Stimulated activated CD4-positive, alpha-beta T cell treated with anti-CD3 and anti-CD28 coated beads, Interleukin-4, amount 100 ng/mL, for 48 hours (primary cell): ENCODE measurements around the gene MYT1.

ENCODE experiments used
- DNase-seq, 2 donors: peaks; one replicate each; pipeline ENCODE4 v3.0.0-alpha.2; 2020; ENCODE audit warnings: low read depth in 2 of 2

Gene MYT1

DNA sequence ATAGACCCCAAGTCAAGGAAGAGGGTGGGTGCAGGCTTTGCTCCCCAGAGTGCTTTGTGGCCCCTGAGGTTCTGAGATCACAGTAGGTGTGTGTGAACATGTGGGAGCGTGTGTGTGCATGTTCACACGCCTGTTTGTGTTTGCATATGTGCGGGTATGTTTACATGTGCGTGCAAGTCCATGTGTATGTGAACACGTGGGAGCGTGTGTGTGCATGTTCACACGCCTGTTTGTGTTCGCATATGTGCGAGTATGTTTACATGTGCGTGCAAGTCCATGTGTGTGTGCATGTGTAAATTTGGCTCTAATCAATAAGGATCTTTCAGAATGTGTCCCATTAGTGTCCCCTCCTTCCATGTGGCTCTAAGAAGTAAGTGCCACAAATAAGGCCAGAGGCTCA is 49.9 kb downstream of the MYT1 start:
- no peak for DNase-seq

DNA sequence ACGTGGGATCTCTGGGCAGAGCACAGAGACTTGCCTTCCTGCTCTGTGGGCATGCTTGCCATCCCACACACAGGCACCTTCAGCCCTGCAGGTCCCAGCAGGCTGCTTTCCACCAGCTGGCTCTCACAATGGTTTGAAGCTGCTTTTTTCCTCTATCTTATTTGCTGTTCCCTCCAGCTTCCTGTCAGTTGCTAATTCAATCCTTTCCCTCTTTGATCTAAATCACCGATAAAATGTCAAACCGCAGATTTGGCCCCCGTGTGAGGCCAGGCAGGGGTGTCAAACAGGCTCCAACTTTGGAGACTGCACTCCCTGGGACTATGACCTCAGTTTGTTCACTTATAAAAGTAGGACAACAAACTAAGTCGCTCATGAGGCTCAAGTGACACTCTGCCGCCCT is 50.7 kb downstream of the MYT1 start:
- DNase-seq = no peak

- DNase-seq = no peak
These were observed 51.8 kb downstream of the MYT1 start for GRCh38 chr20:64216036-64216435.

DNA sequence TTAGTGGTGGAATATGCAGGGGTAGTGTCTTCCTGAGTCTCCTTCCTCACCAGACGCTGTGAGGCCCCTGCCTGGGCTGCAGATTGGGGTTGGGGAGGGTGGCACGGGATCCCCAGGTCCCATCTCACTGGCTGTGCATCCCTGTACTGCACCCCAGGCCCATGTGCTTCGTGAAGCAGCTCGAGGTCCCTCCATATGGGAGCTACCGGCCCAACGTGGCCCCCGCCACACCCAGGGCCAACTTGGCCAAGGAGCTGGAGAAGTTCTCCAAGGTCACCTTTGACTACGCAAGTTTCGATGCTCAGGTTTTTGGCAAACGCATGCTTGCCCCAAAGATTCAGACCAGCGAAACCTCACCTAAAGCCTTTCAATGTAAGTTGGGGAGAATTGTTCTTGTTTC is 52.7 kb downstream of the MYT1 start:
- DNase-seq = no peak

DNA sequence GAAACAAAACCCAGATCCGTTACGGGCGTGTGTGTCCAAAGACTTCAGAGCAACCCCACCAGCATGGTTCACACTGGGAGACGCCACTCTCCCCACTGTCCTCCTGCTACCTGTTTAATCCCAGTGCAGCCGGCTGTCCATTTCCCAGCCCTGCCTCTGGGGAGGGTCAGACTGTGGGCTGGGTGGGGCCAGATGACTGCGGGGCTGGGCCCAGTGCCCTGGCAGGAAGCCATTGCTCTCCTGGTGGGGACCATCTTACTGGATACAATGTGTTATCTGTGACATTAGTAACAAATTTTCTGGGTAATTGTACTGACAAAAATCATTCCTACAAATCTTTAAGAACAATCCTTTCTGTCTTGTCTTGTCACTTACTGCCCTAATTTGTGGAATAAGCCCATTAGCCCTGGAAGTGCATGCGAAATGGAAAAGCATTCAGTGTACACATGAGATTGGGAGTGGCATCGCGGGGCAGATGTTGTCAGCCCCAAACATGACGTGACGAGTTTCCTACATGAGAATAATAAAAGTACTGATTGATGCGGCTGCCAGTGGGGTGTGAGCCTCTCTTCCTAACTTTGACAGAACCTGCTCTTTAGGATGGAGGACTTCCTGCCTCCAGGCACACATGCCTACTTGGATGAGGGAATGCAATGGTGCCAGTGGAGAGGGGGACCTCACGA is 53.4 kb downstream of the MYT1 start:
- no peak for DNase-seq

DNA sequence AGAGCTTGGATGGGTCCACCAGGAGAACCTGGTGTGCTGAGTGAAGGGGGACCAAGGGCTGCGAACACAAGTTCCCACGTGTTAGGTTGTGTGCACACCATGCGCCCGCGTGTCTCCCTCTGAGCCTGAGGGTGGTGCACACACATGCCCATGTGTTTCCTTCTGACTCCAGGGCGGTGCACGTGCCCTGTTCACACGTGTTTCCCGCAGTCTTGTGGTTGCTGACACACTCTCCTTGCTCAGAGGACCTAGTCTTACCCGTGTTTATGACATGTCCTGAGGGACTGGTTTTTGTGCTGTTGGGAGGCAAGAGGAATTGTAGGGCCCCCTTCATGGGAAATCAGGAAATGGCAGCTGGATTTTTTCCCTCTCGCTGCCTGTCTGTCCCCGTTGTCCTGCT is 55.0 kb downstream of the MYT1 start:
- DNase-seq = no peak

DNA sequence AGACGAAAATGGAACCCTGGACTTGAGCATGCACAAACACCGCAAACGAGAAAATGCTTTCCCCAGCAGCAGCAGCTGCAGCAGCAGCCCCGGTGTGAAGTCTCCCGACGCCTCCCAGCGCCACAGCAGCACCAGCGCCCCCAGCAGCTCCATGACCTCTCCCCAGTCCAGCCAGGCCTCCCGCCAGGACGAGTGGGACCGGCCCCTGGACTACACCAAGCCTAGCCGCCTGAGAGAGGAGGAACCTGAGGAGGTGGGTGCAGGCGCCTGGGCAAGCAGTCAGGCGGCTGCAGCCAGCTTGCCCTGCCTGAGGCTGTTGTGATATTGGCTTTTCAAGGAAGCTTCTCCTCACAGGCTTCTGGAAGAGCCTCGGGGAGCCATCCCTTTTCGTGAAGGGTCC is 55.5 kb downstream of the MYT1 start:
- no peak for DNase-seq

DNA sequence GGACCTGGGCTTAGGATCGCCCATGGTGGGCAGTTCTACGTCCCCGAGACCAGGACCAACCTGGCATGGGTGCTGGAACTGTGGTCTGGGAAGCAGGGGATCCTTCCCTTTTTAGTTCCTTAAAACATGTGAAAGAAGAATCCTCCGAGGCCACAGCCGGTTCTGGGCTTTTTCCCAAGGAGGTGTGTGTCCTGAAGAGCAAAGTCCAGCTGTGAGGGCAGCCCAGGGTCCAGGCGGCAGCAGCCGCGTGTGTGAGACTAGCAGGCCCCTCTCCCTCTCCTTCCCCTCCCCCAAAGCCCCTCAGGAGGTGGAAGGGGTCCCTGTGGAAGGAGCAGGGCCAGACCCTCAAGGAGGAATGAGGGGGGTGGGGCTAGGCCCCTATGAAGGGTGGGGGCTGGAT is 56.2 kb downstream of the MYT1 start:
- no peak for DNase-seq

- no peak for DNase-seq
These were observed 56.8 kb downstream of the MYT1 start for GRCh38 chr20:64220891-64221527.

- no peak for DNase-seq
These were observed 58.1 kb downstream of the MYT1 start for GRCh38 chr20:64222291-64222735.

DNA sequence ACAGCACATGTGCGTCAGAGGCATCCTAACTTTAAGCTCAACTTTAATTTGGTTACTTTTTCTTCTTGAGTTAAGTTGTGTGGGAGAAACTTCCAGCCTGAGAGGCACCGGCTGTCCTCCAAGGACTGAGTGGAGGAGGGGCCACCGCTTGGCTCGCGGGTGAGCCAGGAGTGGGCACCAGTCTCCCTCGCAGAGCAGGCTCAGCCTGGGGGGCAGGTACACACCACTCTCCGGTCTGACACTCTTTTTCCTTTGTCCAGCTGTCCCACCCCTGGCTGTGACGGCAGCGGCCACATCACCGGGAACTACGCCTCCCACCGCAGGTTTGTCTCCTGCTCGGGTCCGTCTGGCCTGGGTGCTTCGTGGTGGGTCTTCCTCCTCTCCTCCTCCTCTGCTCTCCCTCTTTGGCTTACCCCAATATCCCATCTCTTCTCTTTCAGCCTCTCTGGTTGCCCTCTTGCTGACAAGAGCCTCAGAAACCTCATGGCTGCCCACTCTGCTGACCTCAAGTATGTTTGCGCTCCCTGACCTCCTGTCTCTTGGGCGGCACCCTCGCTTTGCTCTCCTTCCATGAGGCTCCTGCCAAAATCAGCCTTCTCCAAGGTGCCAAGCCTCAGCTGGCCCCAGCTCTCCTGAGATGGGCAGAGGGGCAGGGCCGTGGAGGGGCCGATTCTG is 58.7 kb downstream of the MYT1 start:
- no peak for DNase-seq

GRCh38 chr20:64223526-64224067 is 59.3 kb downstream of the MYT1 start:
- DNase-seq = no peak

DNA sequence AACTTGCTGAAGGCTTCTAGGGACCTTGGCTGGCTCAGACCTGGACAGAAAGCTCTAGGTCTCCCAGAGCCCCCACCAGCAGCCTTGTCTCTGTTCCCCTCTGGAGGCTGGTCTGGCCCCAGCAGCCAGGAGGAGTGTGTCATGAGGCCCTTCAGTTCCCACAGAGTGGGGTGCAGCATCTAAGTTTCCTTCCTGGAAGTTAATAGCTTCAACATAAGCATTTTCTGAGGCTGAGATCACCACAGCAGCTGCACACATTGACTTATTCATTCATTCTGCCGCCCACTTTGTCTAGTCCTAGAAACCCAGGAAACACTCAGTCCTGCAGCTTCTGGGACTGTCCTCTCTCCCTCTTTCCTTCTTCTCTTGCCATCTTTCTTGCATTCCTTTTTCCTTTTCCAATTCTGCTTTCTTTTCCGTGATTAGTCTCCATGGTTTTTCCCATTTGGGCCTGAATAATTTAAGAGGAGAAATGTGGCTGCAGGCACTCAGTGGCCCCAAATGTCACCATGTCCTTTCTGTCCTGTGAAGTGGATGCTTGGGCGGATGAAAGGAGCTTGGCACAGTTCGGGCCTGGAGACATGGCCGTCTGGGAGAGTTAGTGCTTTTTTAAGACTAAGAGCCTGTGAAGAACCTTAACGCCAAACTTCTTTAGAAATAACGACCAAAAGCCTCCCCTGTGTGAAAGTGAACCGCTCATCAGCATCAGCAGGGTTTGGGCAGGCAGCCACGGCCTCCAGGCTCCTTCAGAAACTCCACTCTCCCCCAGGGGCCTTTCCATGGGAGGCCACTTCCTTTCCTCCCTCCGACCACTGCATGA is 60.3 kb downstream of the MYT1 start:
- DNase-seq = no peak

- no peak for DNase-seq
These were observed 60.9 kb downstream of the MYT1 start for GRCh38 chr20:64225171-64225595.

DNA sequence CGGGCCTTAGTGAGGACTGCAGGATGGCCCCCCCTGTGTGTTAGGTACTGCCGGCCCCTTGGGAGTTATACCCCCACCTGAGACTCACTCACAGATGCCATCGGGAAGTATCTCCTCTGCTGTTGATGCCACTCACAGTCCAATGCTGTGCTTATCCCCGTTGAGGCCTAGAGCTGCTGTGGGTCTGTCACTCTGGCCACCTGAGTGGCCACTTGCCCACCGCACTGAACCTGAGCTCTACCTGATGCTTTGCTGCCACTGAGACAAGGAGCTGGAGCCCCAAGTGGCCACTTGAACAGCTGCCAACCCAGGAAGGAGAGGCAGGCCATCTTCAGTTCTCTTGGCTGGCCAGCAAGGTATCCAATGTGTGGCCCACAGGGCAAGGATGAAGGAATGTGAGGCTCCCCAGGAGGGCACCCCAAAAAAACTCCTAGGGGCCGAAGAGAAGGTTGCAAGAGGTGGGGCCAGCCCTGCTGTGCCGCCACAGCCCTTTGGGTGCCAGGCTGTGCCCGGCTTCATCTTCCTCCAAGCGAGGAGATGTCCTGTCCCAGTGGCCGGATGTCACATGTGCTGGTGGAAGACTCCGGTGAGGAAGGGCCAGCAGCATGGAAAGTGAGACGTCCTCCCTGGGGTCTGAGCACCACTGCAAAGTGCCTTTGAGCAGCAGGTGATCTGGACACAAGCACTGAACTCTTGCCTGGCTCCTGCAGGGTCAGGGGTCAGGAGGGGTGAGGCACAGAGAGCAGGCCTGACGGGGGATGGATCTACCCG is 61.8 kb downstream of the MYT1 start:
- no peak for DNase-seq

- DNase-seq = no peak
These were observed 62.7 kb downstream of the MYT1 start for GRCh38 chr20:64226686-64227580.

DNA sequence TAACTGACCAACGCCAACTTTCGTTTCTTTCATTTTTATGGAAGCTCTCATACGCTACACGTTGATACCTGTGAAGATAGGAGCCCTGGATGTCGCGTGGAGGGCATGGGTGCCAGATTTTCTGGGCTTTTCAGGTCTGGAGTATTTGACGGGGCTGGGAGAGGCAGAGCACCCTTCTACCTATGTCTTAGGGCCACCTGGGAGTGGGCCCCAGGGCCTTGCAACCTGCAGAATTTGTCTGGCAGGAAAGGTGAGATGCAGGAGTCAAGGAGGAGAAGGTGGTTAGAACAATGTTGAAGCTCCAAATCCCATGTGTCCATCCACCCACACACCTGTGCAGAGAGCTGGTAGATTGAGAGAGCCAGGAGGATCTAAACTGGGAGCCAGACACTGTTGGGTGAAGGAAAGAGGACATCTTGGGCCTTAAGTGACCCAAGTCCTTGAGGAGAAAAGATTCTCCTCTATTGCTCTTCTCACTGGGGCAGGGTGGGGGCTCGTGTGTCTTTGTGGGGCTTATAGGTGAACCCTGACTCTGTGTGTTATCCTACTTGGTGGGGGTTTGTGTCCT is 63.9 kb downstream of the MYT1 start:
- DNase-seq = no peak

GRCh38 chr20:64228751-64229506 is 64.7 kb downstream of the MYT1 start:
- no peak for DNase-seq

GRCh38 chr20:64229507-64230061 is 65.3 kb downstream of the MYT1 start:
- no peak for DNase-seq
